OCI-LY1 (cell line): ENCODE measurements around the gene POLK.
"Not testable (repeated sequence)": the region's sequence is repeated elsewhere in the genome, so short reads cannot be mapped to it uniquely, and the experiment has no call there.

Experiments used
- H2AFZ ChIP-seq: fragments of 200-600 bp; sonication (generic), shearing (Covaris generic); 2 replicates; pipeline ENCODE4 v1.6.0; 2014; ENCODE audit warnings: antibody characterized with exemption, mild to moderate bottlenecking, low read length
- H3F3A ChIP-seq: fragments of 200-600 bp; sonication (generic), shearing (Covaris generic); 2 replicates; pipeline ENCODE4 v1.6.0; 2014; ENCODE audit warnings: mild to moderate bottlenecking, antibody characterized with exemption, low read length, moderate library complexity; ENCODE audit not compliant: insufficient read depth
- H3K27ac ChIP-seq: fragments of 200-600 bp; sonication (generic); 2 replicates; pipeline ENCODE4 v1.5.1; 2014; ENCODE audit warnings: low read length, mixed run types, mild to moderate bottlenecking, low read depth; ENCODE audit not compliant: poor library complexity, severe bottlenecking
- H3K27me3 ChIP-seq: fragments of 200-600 bp; sonication (generic); 2 replicates; pipeline ENCODE4 v1.6.0; 2014; ENCODE audit warnings: antibody characterized with exemption, mild to moderate bottlenecking, low read length, moderate library complexity; ENCODE audit not compliant: insufficient read depth
- H3K36me3 ChIP-seq: fragments of 200-600 bp; sonication (generic); 2 replicates; pipeline ENCODE4 v1.6.1; 2014; ENCODE audit warnings: mild to moderate bottlenecking, antibody characterized with exemption, low read length, moderate library complexity, mixed read lengths; ENCODE audit not compliant: insufficient read depth
- H3K4me1 ChIP-seq: fragments of 200-600 bp; sonication (generic); 2 replicates; pipeline ENCODE4 v1.5.1; 2014; ENCODE audit warnings: mild to moderate bottlenecking, low read length, moderate library complexity; ENCODE audit not compliant: insufficient read depth, severe bottlenecking
- H3K4me2 ChIP-seq: fragments of 200-600 bp; sonication (generic), shearing (Covaris generic); 2 replicates; pipeline ENCODE4 v1.6.1; 2014; ENCODE audit warnings: low read length
- H3K4me3 ChIP-seq: fragments of 200-600 bp; sonication (generic); 2 replicates; pipeline ENCODE4 v1.5.1; 2014; ENCODE audit warnings: low read length, low read depth, mild to moderate bottlenecking, mixed read lengths; ENCODE audit not compliant: poor library complexity, severe bottlenecking
- H3K79me2 ChIP-seq: fragments of 200-600 bp; shearing (Covaris generic); 2 replicates; pipeline ENCODE4 v1.6.1; 2016; ENCODE audit warnings: mixed run types, low read length, mixed read lengths; ENCODE audit not compliant: insufficient read depth
- H3K9ac ChIP-seq: fragments of 200-600 bp; sonication (generic), shearing (Covaris generic); 2 replicates; pipeline ENCODE4 v1.6.1; 2014; ENCODE audit warnings: mild to moderate bottlenecking, low read length, mixed read lengths
- H3K9me2 ChIP-seq: fragments of 200-600 bp; sonication (generic), shearing (Covaris generic); 2 replicates; pipeline ENCODE4 v1.6.1; 2014; ENCODE audit warnings: low read depth, mild to moderate bottlenecking, low read length, mixed read lengths
- H3K9me3 ChIP-seq: fragments of 200-600 bp; shearing (Covaris generic); 2 replicates; pipeline ENCODE4 v1.6.1; 2014; ENCODE audit warnings: low read length, mixed read lengths
- H4K20me1 ChIP-seq: fragments of 200-600 bp; sonication (generic), shearing (Covaris generic); 2 replicates; pipeline ENCODE4 v1.6.0; 2016; ENCODE audit warnings: mild to moderate bottlenecking, low read length; ENCODE audit not compliant: insufficient read depth
- CTCF ChIP-seq: fragments of 200-600 bp; sonication (generic), shearing (Covaris generic); IDR thresholded peaks from 2 replicates; pipeline ENCODE4 v1.5.1; 2017; ENCODE audit warnings: mild to moderate bottlenecking, antibody characterized with exemption, low read length, moderate library complexity, mixed read lengths
- EZH2 ChIP-seq: fragments of 200-600 bp; sonication (generic), shearing (Covaris generic); IDR thresholded peaks from 2 replicates; pipeline ENCODE4 v1.8.0; 2017; ENCODE audit warnings: borderline replicate concordance, mixed run types, mild to moderate bottlenecking, antibody characterized with exemption, low read length, moderate library complexity, mixed read lengths

POLK gene

GRCh38 chr5:75529185-75529584, 17.5 kb downstream of the POLK start:
- H3K9me2 ChIP-seq: no peaks in the 10 kb centered on the region
- peaks cover 9% of the 10 kb centered on the region for H3K4me1 ChIP-seq
- H3K4me3 ChIP-seq: no peak overlapping the region
- no peaks in the 10 kb centered on the region for H3F3A ChIP-seq
- no peak overlapping the region for H3K27ac ChIP-seq
- no peak overlapping the region for H3K9ac ChIP-seq
- H4K20me1 ChIP-seq: no peaks in the 10 kb centered on the region
- H3K4me2 ChIP-seq: no peak overlapping the region
- H2AFZ ChIP-seq: no peak overlapping the region
- 0 out of 2 replicates have a peak, but pooled peaks cover 2% of the 10 kb centered on the region for H3K9me3 ChIP-seq
- H3K27me3 ChIP-seq: no peaks in the 10 kb centered on the region
- peaks cover 5% of the 10 kb centered on the region; the same call in 1 of the 2 replicates for H3K79me2 ChIP-seq
- H3K36me3 ChIP-seq: no peaks in the 10 kb centered on the region
- TF ChIP-seq EZH2: no peak

GRCh38 chr5:75532190-75532589, 20.5 kb downstream of the POLK start:
- no peaks in the 10 kb centered on the region for H3K4me1 ChIP-seq
- H3F3A ChIP-seq: no peaks in the 10 kb centered on the region
- H3K4me2 ChIP-seq: no peak overlapping the region
- no peak overlapping the region for H3K4me3 ChIP-seq
- no peaks in the 10 kb centered on the region for H3K9me2 ChIP-seq
- H3K27me3 ChIP-seq: no peaks in the 10 kb centered on the region
- H3K27ac ChIP-seq: no peak overlapping the region
- no peak overlapping the region for H2AFZ ChIP-seq
- H3K9me3 ChIP-seq: 0 out of 2 replicates have a peak, but pooled peaks cover 2% of the 10 kb centered on the region
- peaks cover 5% of the 10 kb centered on the region for H3K79me2 ChIP-seq
- no peak for TF ChIP-seq EZH2
- no peak for TF ChIP-seq CTCF
- H3K36me3 ChIP-seq: no peaks in the 10 kb centered on the region
- H4K20me1 ChIP-seq: no peaks in the 10 kb centered on the region
- no peak overlapping the region for H3K9ac ChIP-seq

GRCh38 chr5:75533716-75534115, 22.0 kb downstream of the POLK start:
- not testable (repeated sequence) for H3K4me3 ChIP-seq, H3K79me2 ChIP-seq, H3K9me2 ChIP-seq, H3K4me2 ChIP-seq, H3K9me3 ChIP-seq, H3K27me3 ChIP-seq, H3F3A ChIP-seq, H3K4me1 ChIP-seq, H2AFZ ChIP-seq, H4K20me1 ChIP-seq, H3K27ac ChIP-seq, H3K9ac ChIP-seq, H3K36me3 ChIP-seq

- no peaks in the 10 kb centered on the region for H3K27me3 ChIP-seq
- H3K4me2 ChIP-seq: no peak overlapping the region
- no peak overlapping the region for H3K4me3 ChIP-seq
- 0 out of 2 replicates have a peak, but pooled peaks cover 2% of the 10 kb centered on the region for H3K9me3 ChIP-seq
- H3K9me2 ChIP-seq: no peaks in the 10 kb centered on the region
- no peaks in the 10 kb centered on the region for H3K36me3 ChIP-seq
- H2AFZ ChIP-seq: no peak overlapping the region
- no peak overlapping the region for H3K9ac ChIP-seq
- H4K20me1 ChIP-seq: no peaks in the 10 kb centered on the region
- no peaks in the 10 kb centered on the region; the same call in 1 of the 2 replicates for H3K79me2 ChIP-seq
- no peaks in the 10 kb centered on the region for H3K4me1 ChIP-seq
- TF ChIP-seq EZH2: no peak
- no peak for TF ChIP-seq CTCF
- no peaks in the 10 kb centered on the region for H3F3A ChIP-seq
- H3K27ac ChIP-seq: no peak overlapping the region
These were observed 23.0 kb downstream of the POLK start for GRCh38 chr5:75534734-75535133.
